GM19023 (cell line): Measurements from ENCODE around the gene NOP10.
"Not testable (repeated sequence)": the region's sequence is repeated elsewhere in the genome, so short reads cannot be mapped to it uniquely, and the experiment has no call there.

Source experiments
- ATAC-seq: cut with Tn5 transposase; IDR thresholded peaks from one replicate; pipeline ENCODE4 v1.9.1; 2021; ENCODE audit warnings: mild to moderate bottlenecking, moderate library complexity; ENCODE audit not compliant: unreplicated experiment

The NOP10 gene

GRCh38 chr15:34359416-34359815, 16.5 kb upstream of the NOP10 start:
- no peak for ATAC-seq

GRCh38 chr15:34358948-34359347, 16.0 kb upstream of the NOP10 start:
- ATAC-seq = no peak

GRCh38 chr15:34358367-34358766, 15.4 kb upstream of the NOP10 start:
- ATAC-seq = no peak

GRCh38 chr15:34357653-34358052, 14.7 kb upstream of the NOP10 start:
- ATAC-seq = no peak

- no peak for ATAC-seq
These were observed 12.3 kb upstream of the NOP10 start for GRCh38 chr15:34355241-34355640.

GRCh38 chr15:34354286-34354685, 11.3 kb upstream of the NOP10 start:
- no peak for ATAC-seq

GRCh38 chr15:34353627-34354026, 10.7 kb upstream of the NOP10 start:
- no peak for ATAC-seq

- ATAC-seq = not testable (repeated sequence)
These were observed 10.1 kb upstream of the NOP10 start for GRCh38 chr15:34352996-34353395.

GRCh38 chr15:34349769-34350168, 6.8 kb upstream of the NOP10 start:
- ATAC-seq = no peak

- no peak for ATAC-seq
These were observed 5.9 kb upstream of the NOP10 start for GRCh38 chr15:34348735-34349300.

GRCh38 chr15:34347951-34348638, 5.2 kb upstream of the NOP10 start:
- ATAC-seq = no peak

- not testable (repeated sequence) for ATAC-seq
These were observed 661 bp downstream of the NOP10 start for GRCh38 chr15:34342213-34342736.

- no peak for ATAC-seq
These were observed 1.3 kb downstream of the NOP10 start for GRCh38 chr15:34341381-34342212.

- ATAC-seq = no peak
These were observed 3.0 kb downstream of the NOP10 start for GRCh38 chr15:34339946-34340345.

- no peak for ATAC-seq
These were observed 4.6 kb downstream of the NOP10 start for GRCh38 chr15:34338347-34338746.

GRCh38 chr15:34337557-34338306, 5.2 kb downstream of the NOP10 start, which contains the start of gene SLC12A6:
TSS of gene SLC12A6 (minus strand) at chr15:34337781. CDS start at chr15:34336680, 1,101 bp downstream.
- ATAC-seq = peak; percentile 78

- ATAC-seq = peak; percentile 16
These were observed 5.9 kb downstream of the NOP10 start for GRCh38 chr15:34336991-34337556.

GRCh38 chr15:34336231-34336990, 6.5 kb downstream of the NOP10 start:
- ATAC-seq = no peak

GRCh38 chr15:34335176-34336032, 7.5 kb downstream of the NOP10 start:
- no peak for ATAC-seq
